ENCODE data around the gene SPATS2.

Gene SPATS2

DNA sequence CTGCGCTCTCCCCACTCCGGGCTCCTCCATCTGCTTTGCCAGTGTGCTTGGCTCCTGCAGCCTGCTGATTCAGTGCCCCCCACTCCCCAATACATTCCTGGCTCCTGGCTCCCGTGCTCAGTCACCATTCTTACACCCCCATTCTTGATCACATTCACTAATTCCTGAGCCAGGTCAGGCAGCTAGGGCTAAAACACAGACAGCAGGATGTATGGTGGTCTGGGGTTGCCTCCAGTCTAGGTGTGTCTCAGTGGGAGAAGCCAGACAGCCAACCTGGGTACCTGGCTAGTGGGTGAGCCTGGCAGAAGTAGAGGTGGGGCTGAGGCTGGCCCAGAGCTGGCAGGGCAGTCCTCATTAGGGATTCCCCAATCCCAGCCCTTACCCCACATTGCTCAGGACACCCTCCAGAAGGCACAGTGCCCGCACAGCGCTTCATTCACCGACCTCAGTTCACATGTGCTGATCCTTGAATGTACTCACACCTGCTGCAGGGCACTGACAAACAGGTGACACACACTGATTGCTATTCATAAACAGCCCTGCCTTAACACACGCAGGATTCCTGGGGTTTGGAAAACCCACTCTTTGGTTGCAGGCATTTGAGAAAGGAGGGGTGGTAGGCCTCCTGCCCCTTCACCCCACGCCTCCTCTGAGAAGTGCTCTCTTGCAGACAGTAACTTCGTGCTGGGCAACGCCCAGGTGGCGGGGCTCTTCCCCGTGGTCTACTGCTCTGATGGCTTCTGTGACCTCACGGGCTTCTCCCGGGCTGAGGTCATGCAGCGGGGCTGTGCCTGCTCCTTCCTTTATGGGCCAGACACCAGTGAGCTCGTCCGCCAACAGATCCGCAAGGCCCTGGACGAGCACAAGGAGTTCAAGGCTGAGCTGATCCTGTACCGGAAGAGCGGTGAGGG, 173.2 kb downstream of the SPATS2 start:
- POLR2A ChIA-PET = interaction anchor here (1.3 kb wide), 1 partner anchor 10 kb away, joined by 3 read pairs; no protein-coding TSS in a partner anchor
- CTCF ChIA-PET = no interaction called here
- TF ChIP-seq BHLHE40 (IDR thresholded peaks at IDR 0.05; ENCODE audit: borderline replicate concordance) = no peak
- TF ChIP-seq TARDBP (IDR thresholded peaks at IDR 0.05) = no peak
- TF ChIP-seq CTBP1 (IDR thresholded peaks at IDR 0.05; ENCODE audit: borderline replicate concordance) = no peak
- TF ChIP-seq ELF4 (IDR thresholded peaks at IDR 0.05) = no peak
- TF ChIP-seq FOXA1 (IDR thresholded peaks at IDR 0.05) = no peak
- no peak for TF ChIP-seq NFRKB (IDR thresholded peaks at IDR 0.05)
- no peak for TF ChIP-seq HDGF (IDR thresholded peaks at IDR 0.05; ENCODE audit: borderline replicate concordance)
- TF ChIP-seq ARNT (IDR thresholded peaks at IDR 0.05) = no peak
- TF ChIP-seq FOXM1 (IDR thresholded peaks at IDR 0.05; ENCODE audit: borderline replicate concordance) = no peak
- TF ChIP-seq, protein P1, sequence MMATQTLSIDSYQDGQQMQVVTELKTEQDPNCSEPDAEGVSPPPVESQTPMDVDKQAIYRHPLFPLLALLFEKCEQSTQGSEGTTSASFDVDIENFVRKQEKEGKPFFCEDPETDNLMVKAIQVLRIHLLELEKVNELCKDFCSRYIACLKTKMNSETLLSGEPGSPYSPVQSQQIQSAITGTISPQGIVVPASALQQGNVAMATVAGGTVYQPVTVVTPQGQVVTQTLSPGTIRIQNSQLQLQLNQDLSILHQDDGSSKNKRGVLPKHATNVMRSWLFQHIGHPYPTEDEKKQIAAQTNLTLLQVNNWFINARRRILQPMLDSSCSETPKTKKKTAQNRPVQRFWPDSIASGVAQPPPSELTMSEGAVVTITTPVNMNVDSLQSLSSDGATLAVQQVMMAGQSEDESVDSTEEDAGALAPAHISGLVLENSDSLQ (IDR thresholded peaks at IDR 0.05) = no peak
- TF ChIP-seq SUZ12 (IDR thresholded peaks at IDR 0.05) = no peak
- TF ChIP-seq SP1 (IDR thresholded peaks at IDR 0.05) = no peak
- TF ChIP-seq L3MBTL2 (conservative IDR thresholded peaks at IDR 0.05) = no peak
- no peak for TF ChIP-seq ZNF384 (IDR thresholded peaks at IDR 0.05)
- TF ChIP-seq FOXK2 (IDR thresholded peaks at IDR 0.05) = no peak
- TF ChIP-seq LEF1 (IDR thresholded peaks at IDR 0.05; ENCODE audit: borderline replicate concordance) = no peak
- DNase-seq (ENCODE audit: extremely low spot score) = no peak

- CTCF ChIA-PET = interaction anchor here (1.2 kb wide), 1 partner anchor 13 kb away, joined by 4 read pairs; no protein-coding TSS in a partner anchor
- POLR2A ChIA-PET = no interaction called here
- TF ChIP-seq SUZ12 (IDR thresholded peaks at IDR 0.05) = no peak
- TF ChIP-seq SP1 (IDR thresholded peaks at IDR 0.05) = no peak
- no peak for TF ChIP-seq ARNT (IDR thresholded peaks at IDR 0.05)
- no peak for TF ChIP-seq NFRKB (IDR thresholded peaks at IDR 0.05)
- no peak for TF ChIP-seq CTBP1 (IDR thresholded peaks at IDR 0.05; ENCODE audit: borderline replicate concordance)
- TF ChIP-seq HDGF (IDR thresholded peaks at IDR 0.05; ENCODE audit: borderline replicate concordance) = no peak
- no peak for TF ChIP-seq ELF4 (IDR thresholded peaks at IDR 0.05)
- TF ChIP-seq LEF1 (IDR thresholded peaks at IDR 0.05; ENCODE audit: borderline replicate concordance) = no peak
- no peak for TF ChIP-seq TARDBP (IDR thresholded peaks at IDR 0.05)
- TF ChIP-seq, protein P1 (IDR thresholded peaks at IDR 0.05) = no peak
- no peak for TF ChIP-seq FOXM1 (IDR thresholded peaks at IDR 0.05; ENCODE audit: borderline replicate concordance)
- no peak for DNase-seq (ENCODE audit: extremely low spot score)
Measured at GRCh38 chr12:49541140-49541861, 174.0 kb downstream of the SPATS2 start.

DNA sequence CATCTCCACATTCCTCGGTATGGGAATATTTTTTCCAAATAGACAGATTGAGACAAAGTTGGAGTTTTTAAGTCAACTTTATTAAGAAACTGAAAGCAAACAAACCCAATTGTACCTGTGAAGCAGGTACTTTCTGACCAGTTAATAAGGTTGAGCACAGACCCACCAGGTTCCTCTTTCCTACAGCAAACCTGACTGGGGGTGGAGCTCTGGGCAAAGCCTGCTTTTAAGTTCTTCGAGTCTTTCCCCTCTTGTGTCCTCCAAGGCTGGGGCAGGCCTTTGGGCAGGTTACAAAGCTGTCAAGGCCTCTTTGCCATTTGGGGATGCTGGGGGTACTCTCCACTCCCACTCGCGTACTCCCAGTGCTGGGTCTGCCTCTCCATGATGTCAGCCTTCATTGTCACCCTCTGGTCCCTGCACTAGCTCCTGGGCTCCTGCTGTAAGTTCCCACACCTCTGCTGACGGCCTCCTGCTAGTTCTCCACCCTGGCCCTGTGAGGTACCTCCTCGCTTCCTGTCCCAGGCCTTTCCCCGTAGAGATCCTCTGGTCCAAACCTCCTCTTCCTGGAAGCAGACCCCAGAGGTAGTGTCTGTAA, 174.7 kb downstream of the SPATS2 start:
- DNase-seq (ENCODE audit: extremely low spot score) = no peak
- ChIA-PET POLR2A (no interaction called here), CTCF (interaction anchor here (1.2 kb wide), 1 partner anchor 12 kb away, joined by 4 read pairs; no protein-coding TSS in a partner anchor)
- TF ChIP-seq L3MBTL2 (conservative IDR thresholded peaks at IDR 0.05) (no peak), ARNT (IDR thresholded peaks at IDR 0.05) (no peak), FOXM1 (IDR thresholded peaks at IDR 0.05; ENCODE audit: borderline replicate concordance) (no peak), SUZ12 (IDR thresholded peaks at IDR 0.05) (no peak), CTBP1 (IDR thresholded peaks at IDR 0.05; ENCODE audit: borderline replicate concordance) (no peak), BHLHE40 (IDR thresholded peaks at IDR 0.05; ENCODE audit: borderline replicate concordance) (no peak), TARDBP (IDR thresholded peaks at IDR 0.05) (no peak), FOXK2 (IDR thresholded peaks at IDR 0.05) (no peak), HDGF (IDR thresholded peaks at IDR 0.05; ENCODE audit: borderline replicate concordance) (no peak), NFRKB (IDR thresholded peaks at IDR 0.05) (no peak), ZNF384 (IDR thresholded peaks at IDR 0.05) (no peak), FOXA1 (IDR thresholded peaks at IDR 0.05) (no peak), ELF4 (IDR thresholded peaks at IDR 0.05) (no peak), LEF1 (IDR thresholded peaks at IDR 0.05; ENCODE audit: borderline replicate concordance) (no peak), SP1 (IDR thresholded peaks at IDR 0.05) (no peak)
- TF ChIP-seq, protein P1 (IDR thresholded peaks at IDR 0.05) = no peak

- TF ChIP-seq NFRKB (IDR thresholded peaks at IDR 0.05) (no peak), FOXM1 (IDR thresholded peaks at IDR 0.05; ENCODE audit: borderline replicate concordance) (no peak), ZNF384 (IDR thresholded peaks at IDR 0.05) (no peak), SUZ12 (IDR thresholded peaks at IDR 0.05) (no peak), L3MBTL2 (conservative IDR thresholded peaks at IDR 0.05) (no peak), ARNT (IDR thresholded peaks at IDR 0.05) (no peak), CTBP1 (IDR thresholded peaks at IDR 0.05; ENCODE audit: borderline replicate concordance) (no peak), TARDBP (IDR thresholded peaks at IDR 0.05) (no peak), LEF1 (IDR thresholded peaks at IDR 0.05; ENCODE audit: borderline replicate concordance) (no peak), FOXK2 (IDR thresholded peaks at IDR 0.05) (no peak)
- TF ChIP-seq, protein P1 (IDR thresholded peaks at IDR 0.05) = no peak
- DNase-seq (ENCODE audit: extremely low spot score) = no peak
- POLR2A ChIA-PET = no interaction called here
- CTCF ChIA-PET = interaction anchor here (1.2 kb wide), 1 partner anchor 11 kb away, joined by 4 read pairs; no protein-coding TSS in a partner anchor
Measured at GRCh38 chr12:49542592-49543160, 175.4 kb downstream of the SPATS2 start.

All from HEK293T (cell line).